ENCODE data around the gene IREB2. TPM values are rescaled to one million over a fixed set of nuclear protein-coding genes. Genes with fewer than 3 reads are reported as not detected.
A peak's percentile ranks its signal among the peaks of the same experiment; 100 is the strongest.

Gene IREB2
- total RNA-seq, 1 donor from 2014 or later = 55.9 TPM

DNA sequence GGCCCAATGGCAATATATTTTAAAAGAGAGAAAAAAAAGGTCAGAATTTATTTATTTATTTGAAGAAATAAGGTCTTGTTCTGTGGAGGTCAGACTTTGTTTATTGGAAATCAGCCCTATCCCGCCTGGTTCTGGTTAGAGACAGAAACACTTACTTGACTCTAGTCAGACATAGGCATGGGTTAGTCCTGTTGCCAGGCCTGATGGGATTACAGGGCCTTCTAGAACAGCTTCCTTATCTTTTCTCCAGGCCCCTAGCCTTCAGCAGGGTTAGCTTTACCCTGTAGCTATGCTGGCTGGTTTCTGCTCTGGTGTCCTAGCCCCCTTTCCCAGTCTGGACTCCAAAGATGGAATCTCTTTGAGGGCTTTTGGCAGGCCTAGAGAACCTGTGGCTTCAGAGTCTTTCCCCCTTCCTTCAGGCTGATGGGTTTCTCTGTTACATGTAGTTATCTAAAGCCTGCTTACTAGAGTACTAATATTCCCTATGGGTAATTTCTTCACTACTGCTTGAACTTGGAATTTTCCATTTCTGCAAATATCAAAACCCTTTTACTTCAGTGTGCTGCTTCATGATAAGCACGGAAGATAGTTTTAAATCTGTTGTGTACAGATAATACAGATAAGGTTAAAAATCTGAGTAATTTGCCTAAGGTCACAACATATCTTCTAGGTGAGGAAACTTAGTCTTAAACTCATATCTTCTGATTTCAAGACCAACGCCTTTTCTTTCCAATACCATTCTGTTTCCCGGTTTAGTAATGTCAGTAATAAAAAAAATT, 10.6 kb downstream of the IREB2 start:
- no peak for DNase-seq (ENCODE audit: extremely low spot score, unreplicated experiment)
- H3K9me3 Mint-ChIP-seq (ENCODE audit: unreplicated experiment) = no peaks in the 10 kb centered on the region
- H3K4me1 Mint-ChIP-seq (ENCODE audit: unreplicated experiment) = peaks cover 6% of the 10 kb centered on the region
- peaks cover 29% of the 10 kb centered on the region for H3K36me3 Mint-ChIP-seq (ENCODE audit: unreplicated experiment)
- H3K4me3 Mint-ChIP-seq (ENCODE audit: unreplicated experiment) = no peak overlapping the region
- no peaks in the 10 kb centered on the region for H3K27me3 Mint-ChIP-seq (ENCODE audit: unreplicated experiment)
- no peak overlapping the region for H3K27ac Mint-ChIP-seq (ENCODE audit: unreplicated experiment)
- TF ChIP-seq, protein P1, sequence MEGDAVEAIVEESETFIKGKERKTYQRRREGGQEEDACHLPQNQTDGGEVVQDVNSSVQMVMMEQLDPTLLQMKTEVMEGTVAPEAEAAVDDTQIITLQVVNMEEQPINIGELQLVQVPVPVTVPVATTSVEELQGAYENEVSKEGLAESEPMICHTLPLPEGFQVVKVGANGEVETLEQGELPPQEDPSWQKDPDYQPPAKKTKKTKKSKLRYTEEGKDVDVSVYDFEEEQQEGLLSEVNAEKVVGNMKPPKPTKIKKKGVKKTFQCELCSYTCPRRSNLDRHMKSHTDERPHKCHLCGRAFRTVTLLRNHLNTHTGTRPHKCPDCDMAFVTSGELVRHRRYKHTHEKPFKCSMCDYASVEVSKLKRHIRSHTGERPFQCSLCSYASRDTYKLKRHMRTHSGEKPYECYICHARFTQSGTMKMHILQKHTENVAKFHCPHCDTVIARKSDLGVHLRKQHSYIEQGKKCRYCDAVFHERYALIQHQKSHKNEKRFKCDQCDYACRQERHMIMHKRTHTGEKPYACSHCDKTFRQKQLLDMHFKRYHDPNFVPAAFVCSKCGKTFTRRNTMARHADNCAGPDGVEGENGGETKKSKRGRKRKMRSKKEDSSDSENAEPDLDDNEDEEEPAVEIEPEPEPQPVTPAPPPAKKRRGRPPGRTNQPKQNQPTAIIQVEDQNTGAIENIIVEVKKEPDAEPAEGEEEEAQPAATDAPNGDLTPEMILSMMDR (IDR thresholded peaks at IDR 0.05) = no peak

GRCh38 chr15:78449220-78449999, 11.4 kb downstream of the IREB2 start:
- Mint-ChIP-seq H3K9me3 (ENCODE audit: unreplicated experiment) (no peaks in the 10 kb centered on the region), H3K4me3 (ENCODE audit: unreplicated experiment) (no peak overlapping the region), H3K27ac (ENCODE audit: unreplicated experiment) (no peak overlapping the region), H3K4me1 (ENCODE audit: unreplicated experiment) (peaks cover 5% of the 10 kb centered on the region), H3K27me3 (ENCODE audit: unreplicated experiment) (no peaks in the 10 kb centered on the region), H3K36me3 (ENCODE audit: unreplicated experiment) (peaks cover 24% of the 10 kb centered on the region)
- TF ChIP-seq, protein P1 (IDR thresholded peaks at IDR 0.05) = no peak
- no peak for DNase-seq (ENCODE audit: extremely low spot score, unreplicated experiment)

GRCh38 chr15:78450285-78450858, 12.4 kb downstream of the IREB2 start:
- no peak overlapping the region for H3K27ac Mint-ChIP-seq (ENCODE audit: unreplicated experiment)
- no peak overlapping the region for H3K4me3 Mint-ChIP-seq (ENCODE audit: unreplicated experiment)
- DNase-seq (ENCODE audit: extremely low spot score, unreplicated experiment) = no peak
- no peaks in the 10 kb centered on the region for H3K9me3 Mint-ChIP-seq (ENCODE audit: unreplicated experiment)
- TF ChIP-seq, protein P1 (IDR thresholded peaks at IDR 0.05) = no peak
- no peaks in the 10 kb centered on the region for H3K27me3 Mint-ChIP-seq (ENCODE audit: unreplicated experiment)
- H3K4me1 Mint-ChIP-seq (ENCODE audit: unreplicated experiment) = peaks cover 11% of the 10 kb centered on the region
- peaks cover 23% of the 10 kb centered on the region for H3K36me3 Mint-ChIP-seq (ENCODE audit: unreplicated experiment)

- TF ChIP-seq, protein P1 (IDR thresholded peaks at IDR 0.05) = no peak
- no peaks in the 10 kb centered on the region for H3K9me3 Mint-ChIP-seq (ENCODE audit: unreplicated experiment)
- H3K4me3 Mint-ChIP-seq (ENCODE audit: unreplicated experiment) = no peak overlapping the region
- peaks cover 11% of the 10 kb centered on the region for H3K36me3 Mint-ChIP-seq (ENCODE audit: unreplicated experiment)
- H3K27ac Mint-ChIP-seq (ENCODE audit: unreplicated experiment) = peak overlapping the region; percentile 3
- peaks cover 30% of the 10 kb centered on the region for H3K4me1 Mint-ChIP-seq (ENCODE audit: unreplicated experiment)
- H3K27me3 Mint-ChIP-seq (ENCODE audit: unreplicated experiment) = no peaks in the 10 kb centered on the region
- no peak for DNase-seq (ENCODE audit: extremely low spot score, unreplicated experiment)
Observed at GRCh38 chr15:78452485-78452884, 14.5 kb downstream of the IREB2 start.

GRCh38 chr15:78453447-78453846, 15.4 kb downstream of the IREB2 start:
- Mint-ChIP-seq H3K36me3 (ENCODE audit: unreplicated experiment) (peaks cover 4% of the 10 kb centered on the region), H3K9me3 (ENCODE audit: unreplicated experiment) (no peaks in the 10 kb centered on the region), H3K27ac (ENCODE audit: unreplicated experiment) (no peak overlapping the region), H3K4me1 (ENCODE audit: unreplicated experiment) (peaks cover 38% of the 10 kb centered on the region), H3K4me3 (ENCODE audit: unreplicated experiment) (no peak overlapping the region), H3K27me3 (ENCODE audit: unreplicated experiment) (no peaks in the 10 kb centered on the region)
- DNase-seq (ENCODE audit: extremely low spot score, unreplicated experiment) = no peak
- TF ChIP-seq, protein P1 (IDR thresholded peaks at IDR 0.05) = no peak

All from osteocyte (in vitro differentiated cells).